GM19463 (cell line): ENCODE results near the gene PTPN7.
A peak's percentile ranks its signal among the peaks of the same experiment; 100 is the strongest.
"Not testable (repeated sequence)": the region's sequence is repeated elsewhere in the genome, so short reads cannot be mapped to it uniquely, and the experiment has no call there.

Experiments used
- ATAC-seq: cut with Tn5 transposase; IDR thresholded peaks from one replicate; pipeline ENCODE4 v1.9.1; 2021; ENCODE audit warnings: mild to moderate bottlenecking, moderate library complexity; ENCODE audit not compliant: unreplicated experiment

PTPN7 gene

DNA sequence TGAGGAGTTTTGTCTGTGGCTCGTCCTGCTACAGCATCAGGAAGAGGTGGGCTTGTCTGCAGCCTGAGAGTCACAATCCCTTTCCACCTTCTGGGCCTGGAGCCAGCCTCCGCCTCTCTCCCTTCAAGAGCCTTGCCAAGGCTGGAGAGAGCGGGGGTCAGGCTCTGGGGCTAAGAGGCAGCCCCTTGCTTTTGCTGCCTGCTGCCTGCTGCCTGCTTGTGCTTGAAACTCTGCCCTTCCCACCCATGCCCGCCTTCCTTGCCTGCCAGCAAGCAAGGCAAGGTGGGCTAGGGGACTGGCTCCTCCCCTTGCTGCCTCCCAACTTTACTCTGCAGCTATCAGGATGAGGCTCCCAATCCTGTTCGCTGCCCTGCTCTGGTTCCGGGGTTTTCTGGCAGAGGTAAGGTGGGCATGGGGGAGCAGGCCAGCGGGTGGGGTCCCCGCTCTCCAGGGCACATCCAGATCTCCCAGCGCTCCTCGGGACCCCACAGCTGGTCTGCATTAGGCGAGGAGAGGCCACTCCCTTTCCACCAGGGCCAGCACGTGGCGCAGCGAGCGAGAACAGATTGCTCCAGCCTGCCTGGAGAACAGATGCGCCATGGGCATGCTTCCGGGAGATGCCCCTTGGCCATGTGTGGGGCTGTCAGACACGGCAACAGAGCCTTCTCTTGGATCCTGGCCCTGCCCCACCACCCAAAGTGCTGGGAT lies 7.5 kb upstream of the PTPN7 start:
- ATAC-seq = no peak

- not testable (repeated sequence) for ATAC-seq
These were observed 6.7 kb upstream of the PTPN7 start for GRCh38 chr1:202167054-202167453.

- no peak for ATAC-seq
These were observed 5.8 kb upstream of the PTPN7 start for GRCh38 chr1:202165942-202166843.

DNA sequence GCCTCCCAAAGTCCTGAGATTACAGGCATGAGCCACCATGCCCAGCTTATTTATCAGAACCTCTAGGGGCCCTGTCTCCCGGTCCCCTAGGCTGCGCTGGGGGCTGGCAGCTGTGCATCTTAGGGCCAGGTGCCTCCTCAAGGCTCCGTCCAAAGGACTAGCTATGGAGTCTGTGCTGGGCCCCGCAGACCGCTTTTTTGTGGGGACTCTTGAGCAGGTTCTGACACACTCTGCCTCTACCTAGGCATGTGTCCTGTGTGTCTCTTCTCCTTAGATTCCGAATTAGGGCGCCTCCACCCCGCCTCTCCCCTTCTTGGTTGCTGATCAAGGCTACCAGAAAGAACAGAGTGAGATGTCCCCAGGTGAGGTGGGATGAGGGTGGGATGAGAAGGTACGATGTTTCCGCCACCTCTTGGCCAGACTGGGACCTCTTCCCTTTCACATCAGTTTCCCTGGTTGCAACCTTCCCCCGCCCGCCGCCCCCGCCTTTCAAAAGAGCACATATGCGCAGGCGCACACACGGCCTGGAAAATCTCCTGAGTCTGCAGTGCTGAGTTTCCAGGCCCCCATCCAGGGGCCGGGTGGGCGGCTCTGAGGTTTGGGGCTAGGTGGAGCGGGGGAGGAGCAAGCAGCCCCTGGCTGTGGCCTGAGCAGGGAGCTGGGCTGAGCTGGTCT lies 5.0 kb upstream of the PTPN7 start:
- no peak for ATAC-seq

DNA sequence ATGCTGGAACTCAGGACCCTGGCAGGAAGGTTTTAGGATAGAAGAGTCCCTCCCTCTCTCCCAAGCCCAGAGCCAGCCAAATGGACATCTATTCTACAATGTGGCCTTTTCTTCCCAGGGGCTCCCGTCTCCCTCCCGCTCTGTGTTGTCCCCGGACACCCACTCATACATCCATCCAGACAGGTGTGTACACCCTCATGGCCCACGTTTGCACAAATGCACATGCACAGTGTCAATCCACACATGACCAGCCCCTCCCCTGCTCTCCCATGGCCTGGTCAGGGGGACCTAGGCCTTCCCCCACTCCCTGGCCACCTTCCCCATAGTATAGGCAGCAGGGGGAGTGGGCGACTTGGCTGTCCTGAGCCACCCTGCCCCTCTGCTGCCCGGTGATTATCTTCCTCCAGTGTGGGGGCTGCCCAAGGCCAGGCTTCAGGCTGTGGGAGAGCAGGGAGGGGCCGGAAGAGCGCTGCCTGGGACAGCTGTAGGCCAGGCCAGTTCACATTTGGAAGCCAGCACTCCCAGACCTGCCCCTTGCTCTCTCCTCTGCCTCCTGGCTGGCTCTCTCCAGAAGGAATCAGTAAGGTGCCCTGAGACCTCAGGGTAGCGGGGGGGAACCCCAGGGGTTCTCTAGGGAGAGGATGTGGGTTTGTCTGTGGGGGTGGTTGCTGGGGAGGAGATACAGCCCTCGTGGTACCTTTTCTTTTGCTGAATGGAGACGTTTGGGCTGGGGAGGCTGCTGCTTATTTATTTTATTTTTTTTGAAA lies 4.1 kb upstream of the PTPN7 start:
- peak; percentile 49 for ATAC-seq

DNA sequence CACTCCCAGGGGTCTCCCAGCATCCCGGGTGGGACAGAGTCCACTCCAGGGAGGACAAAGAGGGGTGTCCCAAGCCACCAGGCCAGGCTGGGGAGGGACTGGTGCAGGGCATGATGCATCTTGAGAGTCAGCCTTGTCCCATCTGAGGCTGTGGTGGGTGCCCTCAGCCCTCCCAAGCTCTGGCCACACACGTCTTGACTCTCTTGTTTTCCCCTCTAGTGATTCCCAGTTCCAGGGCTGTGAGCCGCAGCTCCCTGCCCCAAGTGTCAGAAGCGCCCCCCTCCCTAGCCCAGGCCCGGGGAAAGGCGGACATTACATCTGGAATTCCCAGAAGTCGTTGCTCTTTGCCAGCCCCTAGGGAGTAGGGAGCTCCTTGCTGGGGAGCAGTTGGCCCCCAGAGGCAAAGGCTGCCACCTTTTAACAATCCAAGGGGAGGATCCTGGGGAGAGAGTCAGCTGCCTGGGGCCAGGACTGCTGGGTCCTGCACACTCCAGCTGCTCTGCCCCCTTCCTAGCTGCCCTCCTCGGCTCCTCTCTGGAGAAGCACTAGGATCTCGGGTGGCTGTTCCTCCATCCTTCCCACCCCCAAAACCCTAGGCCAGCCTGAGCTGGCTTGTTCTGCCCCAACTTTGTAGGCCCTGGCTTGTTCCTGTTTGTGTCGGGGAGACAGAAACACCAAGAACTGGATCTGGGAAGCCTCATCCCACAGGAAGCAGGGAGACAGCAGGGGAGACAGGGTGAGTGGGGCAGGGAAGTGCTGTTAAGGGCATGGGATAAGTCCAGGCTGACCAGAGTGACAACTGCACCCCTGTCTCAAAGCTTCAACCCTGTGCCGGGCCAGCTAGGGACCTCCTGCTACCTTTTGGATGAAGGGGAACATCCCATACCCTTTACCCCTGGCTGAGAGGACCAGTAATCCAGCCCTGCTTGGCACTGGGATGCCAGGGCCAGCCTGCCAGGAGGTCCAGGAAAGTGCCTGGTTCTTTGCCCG lies 3.2 kb upstream of the PTPN7 start:
- no peak for ATAC-seq

- no peak for ATAC-seq
These were observed 2.2 kb upstream of the PTPN7 start for GRCh38 chr1:202162418-202163280.

DNA sequence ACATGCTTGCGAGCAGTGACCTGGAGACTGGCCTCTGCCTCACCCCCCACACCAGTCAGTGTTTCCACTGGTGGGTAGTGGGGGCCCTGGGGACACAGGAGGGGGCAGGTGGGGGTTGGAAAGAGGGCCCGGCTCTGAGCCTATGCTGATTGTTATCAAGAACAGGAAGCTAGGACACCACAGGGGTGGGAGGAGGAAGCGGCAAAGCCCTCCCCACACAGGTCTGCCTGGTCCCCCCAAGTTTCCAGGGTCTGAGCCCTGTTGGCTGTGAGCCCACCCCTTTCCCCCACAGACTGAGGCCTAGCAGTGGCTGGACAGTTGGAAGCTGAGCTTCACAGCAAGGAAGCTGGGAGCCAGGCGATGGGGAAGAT lies 1.6 kb upstream of the PTPN7 start:
- ATAC-seq = peak; percentile 32

GRCh38 chr1:202161151-202162046 lies 997 bp upstream of the PTPN7 start:
- no peak for ATAC-seq

GRCh38 chr1:202159534-202160371 lies 649 bp downstream of the PTPN7 start:
- ATAC-seq = no peak

- no peak for ATAC-seq
These were observed 1.4 kb downstream of the PTPN7 start for GRCh38 chr1:202158810-202159533.

DNA sequence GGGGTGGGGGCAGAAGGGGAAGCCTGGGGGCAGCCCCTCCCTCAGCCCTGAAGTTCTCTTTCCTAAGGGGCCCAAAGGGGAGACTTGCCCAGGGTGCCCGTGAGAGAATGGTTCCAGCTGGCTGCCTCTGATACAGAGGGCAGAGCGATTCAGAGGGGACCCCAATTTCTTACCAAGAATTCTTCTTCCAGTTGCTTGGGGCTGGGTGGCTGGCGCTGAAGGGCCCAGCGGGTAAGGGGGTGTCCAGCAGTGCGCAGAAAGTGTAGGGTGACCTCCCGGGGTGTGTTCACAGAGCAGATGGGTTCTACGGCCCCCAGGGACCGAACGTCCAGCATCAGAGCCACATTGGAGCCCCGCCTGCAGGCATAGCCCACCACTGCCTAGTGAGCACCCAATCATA lies 2.5 kb downstream of the PTPN7 start:
- ATAC-seq = no peak

DNA sequence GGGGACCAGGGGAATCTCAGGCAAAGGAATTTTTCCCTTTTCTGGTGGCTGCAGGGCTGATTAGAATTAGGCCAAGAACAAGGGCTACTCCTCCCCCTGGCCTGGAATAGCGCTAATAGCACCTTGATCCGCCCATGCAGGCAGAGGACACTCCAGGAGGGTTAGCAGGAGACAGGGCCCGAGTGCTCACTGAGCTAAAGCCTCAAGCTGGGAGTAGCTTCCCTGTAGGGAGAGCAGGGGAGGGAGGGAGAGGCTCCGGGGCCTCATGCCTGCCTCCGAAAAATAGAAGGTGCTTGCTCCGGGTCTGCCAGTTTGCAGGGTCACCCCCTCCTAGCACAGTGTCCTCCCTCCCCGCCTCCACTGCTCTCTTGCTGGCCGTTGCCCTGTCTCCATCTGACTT lies 3.8 kb downstream of the PTPN7 start:
- ATAC-seq = no peak

- ATAC-seq = no peak
These were observed 4.9 kb downstream of the PTPN7 start for GRCh38 chr1:202155478-202156021.

GRCh38 chr1:202154766-202155477 lies 5.5 kb downstream of the PTPN7 start:
- no peak for ATAC-seq
